ENCODE data around the gene BRD3OS.
"Not testable (repeated sequence)": the region's sequence is repeated elsewhere in the genome, so short reads cannot be mapped to it uniquely, and the experiment has no call there.

Gene BRD3OS

GRCh38 chr9:133986774-133987445 lies 38.4 kb upstream of the BRD3OS start:
- H3K27me3 ChIP-seq, result peaks cover 37% of the 10 kb centered on the region
- no peak overlapping the region for H3K27ac ChIP-seq
- no peak for TF ChIP-seq CTCF (IDR thresholded peaks at IDR 0.05)
- H3K4me3 ChIP-seq (ENCODE audit: low read depth in 1 of 2, low read length in 1 of 2), result no peak overlapping the region
- no peaks in the 10 kb centered on the region for H3K4me1 ChIP-seq (ENCODE audit: control insufficient read depth in 1 of 2, insufficient read depth in 1 of 2, low read depth in 1 of 2, low read length in 1 of 2)
- no peaks in the 10 kb centered on the region for H3K9me3 ChIP-seq
- no peaks in the 10 kb centered on the region for H3K36me3 ChIP-seq

GRCh38 chr9:133987446-133987788 lies 37.9 kb upstream of the BRD3OS start:
- no peak overlapping the region for H3K27ac ChIP-seq
- H3K4me3 ChIP-seq (ENCODE audit: low read depth in 1 of 2, low read length in 1 of 2), result no peak overlapping the region
- H3K9me3 ChIP-seq, result no peaks in the 10 kb centered on the region
- peaks cover 42% of the 10 kb centered on the region for H3K27me3 ChIP-seq
- no peak for TF ChIP-seq CTCF (IDR thresholded peaks at IDR 0.05)
- no peaks in the 10 kb centered on the region for H3K36me3 ChIP-seq
- no peaks in the 10 kb centered on the region for H3K4me1 ChIP-seq (ENCODE audit: control insufficient read depth in 1 of 2, insufficient read depth in 1 of 2, low read depth in 1 of 2, low read length in 1 of 2)

- Histone ChIP-seq H3K27me3 (peaks cover 49% of the 10 kb centered on the region), H3K27ac (no peak overlapping the region), H3K36me3 (no peaks in the 10 kb centered on the region), H3K4me3 (ENCODE audit: low read depth in 1 of 2, low read length in 1 of 2) (no peak overlapping the region), H3K4me1 (ENCODE audit: control insufficient read depth in 1 of 2, insufficient read depth in 1 of 2, low read depth in 1 of 2, low read length in 1 of 2) (peaks cover 0 to 3% of the 10 kb centered on the region in 2 experiments), H3K9me3 (no peaks in the 10 kb centered on the region)
- no peak for TF ChIP-seq CTCF (IDR thresholded peaks at IDR 0.05)
Observed at GRCh38 chr9:133987946-133988665, 37.2 kb upstream of the BRD3OS start.

GRCh38 chr9:133988771-133989170 lies 36.5 kb upstream of the BRD3OS start:
- H3K27ac ChIP-seq; H3K36me3 ChIP-seq; H3K4me3 ChIP-seq (ENCODE audit: low read depth in 1 of 2, low read length in 1 of 2); H3K9me3 ChIP-seq; H3K4me1 ChIP-seq (ENCODE audit: control insufficient read depth in 1 of 2, insufficient read depth in 1 of 2, low read depth in 1 of 2, low read length in 1 of 2): not testable (repeated sequence)
- H3K27me3 ChIP-seq, result peaks cover 56% of the 10 kb centered on the region

GRCh38 chr9:133989625-133990365 lies 35.5 kb upstream of the BRD3OS start:
- Histone ChIP-seq H3K4me1 (ENCODE audit: control insufficient read depth in 1 of 2, insufficient read depth in 1 of 2, low read depth in 1 of 2, low read length in 1 of 2) (peaks cover 0 to 4% of the 10 kb centered on the region in 2 experiments), H3K27me3 (peaks cover 66% of the 10 kb centered on the region), H3K27ac (no peak overlapping the region), H3K9me3 (no peaks in the 10 kb centered on the region), H3K36me3 (no peaks in the 10 kb centered on the region), H3K4me3 (ENCODE audit: low read depth in 1 of 2, low read length in 1 of 2) (no peak overlapping the region)
- TF ChIP-seq CTCF (IDR thresholded peaks at IDR 0.05), result no peak
